OCI-M2 (cell line): Measurements from ENCODE around the gene ARL4D.
"Not testable (repeated sequence)": the region's sequence is repeated elsewhere in the genome, so short reads cannot be mapped to it uniquely, and the experiment has no call there.

Source experiments
- DNase-seq: peaks from one replicate; lab custom pipeline; 2025; ENCODE audit not compliant: unreplicated experiment; lab: John Stamatoyannopoulos, UW

Gene ARL4D

GRCh38 chr17:43393944-43394482, 4.8 kb upstream of the ARL4D start:
- no peak for DNase-seq

DNA sequence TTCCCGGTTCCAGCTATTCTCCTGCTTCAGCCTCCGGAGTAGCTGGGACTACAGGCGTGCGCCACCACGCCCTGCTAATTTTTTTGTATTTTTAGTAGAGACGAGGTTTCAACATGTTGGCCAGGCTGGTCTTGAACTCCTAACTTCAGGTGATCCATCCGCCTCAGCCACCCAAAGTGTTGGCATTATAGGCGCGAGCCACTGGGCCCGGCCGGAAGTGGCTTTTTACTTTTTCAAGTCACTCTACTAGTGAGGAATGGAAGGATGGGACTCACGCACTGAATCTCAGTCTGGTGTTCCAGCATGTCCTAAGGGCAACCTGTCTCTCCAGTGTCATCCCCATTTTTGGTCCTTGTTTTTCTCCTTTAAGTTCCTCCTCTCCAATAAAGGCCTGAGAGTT, 4.1 kb upstream of the ARL4D start:
- DNase-seq, result not testable (repeated sequence)

DNA sequence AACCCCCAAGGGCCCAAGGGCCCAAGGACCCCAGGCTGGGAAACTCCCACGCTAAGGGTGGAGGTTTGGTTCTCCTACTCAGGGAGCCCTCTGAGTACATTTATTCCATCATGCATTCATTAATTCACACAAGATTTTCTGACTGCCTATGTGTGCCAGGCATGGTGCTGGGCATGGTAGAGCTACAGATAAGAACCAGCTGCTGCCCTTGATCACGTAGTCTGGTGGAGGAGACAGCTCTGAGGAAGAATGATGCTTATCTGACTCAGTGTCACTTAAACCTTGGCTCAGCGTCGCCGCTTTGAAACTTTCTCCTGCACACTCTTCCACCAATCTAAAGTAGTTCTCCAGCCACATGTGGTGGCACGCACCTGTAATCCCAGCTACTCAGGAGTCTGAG, 3.6 kb upstream of the ARL4D start:
- DNase-seq, result no peak

DNA sequence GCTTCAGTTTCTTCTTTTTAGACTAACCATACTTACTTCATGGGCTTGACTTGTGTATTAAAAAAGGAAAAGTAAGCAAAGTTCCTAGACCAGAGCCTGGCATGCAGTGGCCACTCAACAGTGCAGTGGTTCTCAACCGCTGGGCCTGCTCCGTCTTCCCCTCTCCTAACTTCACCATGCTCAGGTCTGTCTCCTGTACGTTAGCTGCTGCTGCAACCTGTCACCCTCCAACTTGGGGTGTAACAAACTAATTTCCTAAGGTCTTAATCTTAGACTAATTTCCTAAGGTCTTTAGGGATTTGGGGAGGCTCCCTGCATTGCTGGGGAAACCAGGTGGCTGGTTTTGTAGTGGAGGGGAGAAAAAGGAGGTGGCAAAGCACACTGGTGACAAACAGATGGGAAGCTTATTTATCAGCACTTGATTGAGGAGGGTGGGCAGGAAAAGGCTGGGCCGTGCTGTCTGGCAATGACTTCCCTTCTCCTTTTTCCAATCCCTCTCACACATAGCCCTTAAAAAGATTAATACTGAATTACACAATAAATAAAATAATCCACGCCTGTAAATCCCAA, 2.2 kb upstream of the ARL4D start:
- DNase-seq, result no peak

GRCh38 chr17:43399839-43400328, 1.1 kb downstream of the ARL4D start:
- DNase-seq, result no peak

DNA sequence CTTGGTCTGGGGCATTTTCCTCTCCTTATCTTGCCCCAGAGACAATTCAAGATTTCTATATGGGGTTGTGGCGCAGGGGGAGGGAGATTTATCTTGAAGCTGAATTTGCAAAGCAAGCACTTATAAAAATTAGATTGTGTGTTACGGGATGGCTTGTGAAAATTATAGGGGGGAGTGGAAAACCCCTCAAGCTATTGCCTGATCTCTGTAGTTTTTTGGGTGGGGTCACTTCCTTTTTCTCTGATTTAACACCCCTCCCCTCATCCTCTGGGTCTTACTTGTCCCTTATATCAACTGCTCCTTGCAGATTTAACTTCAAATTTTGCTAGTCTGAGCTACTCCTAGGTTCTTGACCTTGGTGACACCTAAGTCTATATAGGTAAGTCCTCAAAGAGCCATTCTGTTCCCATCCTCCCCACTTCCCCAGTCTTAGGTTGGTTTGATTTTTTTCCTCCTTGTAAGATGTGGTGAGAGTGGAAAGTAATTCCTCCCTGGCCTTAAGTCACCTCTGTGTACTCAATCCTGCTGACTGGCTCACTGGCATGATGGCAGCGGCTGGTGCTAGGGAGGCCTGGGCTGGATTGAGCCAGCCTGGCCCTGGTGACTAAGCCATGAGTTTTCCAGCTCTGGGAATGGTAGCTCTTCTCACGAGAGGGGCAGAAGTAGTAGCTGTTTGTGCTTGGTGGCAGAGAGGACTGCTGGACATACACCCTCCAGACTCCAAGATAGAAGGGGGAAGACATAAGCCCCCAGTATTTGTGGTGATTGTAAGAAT, 2.3 kb downstream of the ARL4D start:
- DNase-seq, result no peak

DNA sequence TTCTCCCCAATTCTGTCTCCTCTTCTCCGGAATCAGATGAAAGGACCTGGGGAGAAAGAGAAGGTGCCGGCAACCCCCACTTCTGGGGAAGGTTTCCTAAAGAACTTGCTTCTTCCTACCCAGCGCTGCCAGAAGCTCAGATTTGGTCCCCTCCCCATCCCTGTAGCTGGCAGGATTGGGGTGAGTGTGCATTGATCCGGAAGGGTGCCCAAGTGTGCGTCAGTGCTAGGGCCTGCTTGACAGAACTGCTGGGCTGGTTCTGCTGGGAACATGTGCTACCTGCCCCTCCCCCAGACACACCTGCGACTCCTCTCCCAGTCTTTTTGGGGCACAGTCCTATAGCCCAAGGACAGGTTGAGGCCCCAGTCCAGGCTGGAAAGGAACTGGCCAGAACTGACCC, 3.3 kb downstream of the ARL4D start:
- no peak for DNase-seq

GRCh38 chr17:43402567-43402966, 3.8 kb downstream of the ARL4D start:
- DNase-seq, result no peak

GRCh38 chr17:43403846-43404245, 5.1 kb downstream of the ARL4D start:
- DNase-seq, result no peak

DNA sequence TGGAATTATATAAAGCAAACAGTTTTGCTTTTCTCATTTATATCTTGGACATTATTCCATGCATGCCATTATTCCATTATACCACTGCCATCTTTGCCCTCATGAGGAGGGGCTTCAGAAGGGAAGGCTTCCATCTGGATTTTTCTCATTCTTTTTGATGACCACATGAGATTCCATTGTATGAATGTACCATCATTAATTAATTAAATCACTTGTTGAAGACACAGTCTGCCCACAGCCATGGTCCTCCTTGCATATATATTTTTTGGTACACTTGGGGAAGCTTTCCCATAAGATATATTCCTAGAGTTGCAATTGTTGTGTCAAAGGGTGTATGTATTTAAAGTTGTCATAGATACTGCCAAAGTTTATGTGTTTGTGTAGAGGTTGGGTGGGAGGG, 7.1 kb downstream of the ARL4D start:
- DNase-seq, result no peak

DNA sequence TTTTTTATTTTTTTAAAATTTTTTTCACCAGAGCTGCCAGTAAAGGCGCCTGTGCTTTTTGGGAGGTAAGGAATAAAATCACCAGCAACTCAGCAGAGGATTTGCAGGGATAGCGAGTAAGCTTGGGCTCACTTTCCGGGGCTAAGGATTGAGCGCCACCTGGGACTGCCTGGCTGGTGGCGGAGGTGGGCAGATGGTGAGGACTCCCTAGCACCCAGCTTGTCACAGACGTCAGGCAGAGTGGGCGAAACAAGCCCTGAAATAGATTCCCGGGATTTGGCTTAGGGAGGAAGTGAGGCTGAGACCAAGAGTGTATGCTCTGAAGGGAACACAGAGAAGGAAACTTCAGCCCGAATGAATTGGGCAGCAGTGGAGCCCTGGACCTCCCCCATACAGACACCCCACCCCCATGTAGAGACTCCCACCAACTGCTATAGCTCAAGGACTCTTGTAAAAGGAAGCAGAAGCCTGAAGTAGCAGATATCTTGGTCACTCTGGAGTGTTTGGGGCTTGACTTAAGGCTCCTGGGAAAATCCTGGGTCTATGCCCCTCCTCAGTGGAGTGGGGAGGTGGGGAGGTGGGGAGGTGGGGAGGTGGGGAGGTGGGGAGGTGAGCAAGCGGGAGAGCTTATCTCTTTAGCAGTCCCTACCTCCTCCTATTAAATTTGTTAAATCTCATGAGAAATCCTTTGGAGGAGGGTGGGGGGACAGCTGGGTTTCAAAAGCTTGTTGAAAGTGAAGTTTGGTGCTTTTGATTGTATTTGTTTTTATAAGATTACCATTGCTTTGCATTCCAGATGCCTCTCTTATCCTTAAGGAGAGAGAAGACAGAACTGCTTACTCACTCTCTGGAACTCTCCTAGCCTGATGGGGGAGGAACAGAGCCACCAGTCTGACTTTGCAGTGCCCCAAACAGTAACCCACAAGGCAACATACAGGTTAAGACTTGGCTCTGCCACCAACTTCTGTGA, 8.2 kb downstream of the ARL4D start:
- no peak for DNase-seq

GRCh38 chr17:43409131-43409530, 10.3 kb downstream of the ARL4D start:
- DNase-seq, result no peak

DNA sequence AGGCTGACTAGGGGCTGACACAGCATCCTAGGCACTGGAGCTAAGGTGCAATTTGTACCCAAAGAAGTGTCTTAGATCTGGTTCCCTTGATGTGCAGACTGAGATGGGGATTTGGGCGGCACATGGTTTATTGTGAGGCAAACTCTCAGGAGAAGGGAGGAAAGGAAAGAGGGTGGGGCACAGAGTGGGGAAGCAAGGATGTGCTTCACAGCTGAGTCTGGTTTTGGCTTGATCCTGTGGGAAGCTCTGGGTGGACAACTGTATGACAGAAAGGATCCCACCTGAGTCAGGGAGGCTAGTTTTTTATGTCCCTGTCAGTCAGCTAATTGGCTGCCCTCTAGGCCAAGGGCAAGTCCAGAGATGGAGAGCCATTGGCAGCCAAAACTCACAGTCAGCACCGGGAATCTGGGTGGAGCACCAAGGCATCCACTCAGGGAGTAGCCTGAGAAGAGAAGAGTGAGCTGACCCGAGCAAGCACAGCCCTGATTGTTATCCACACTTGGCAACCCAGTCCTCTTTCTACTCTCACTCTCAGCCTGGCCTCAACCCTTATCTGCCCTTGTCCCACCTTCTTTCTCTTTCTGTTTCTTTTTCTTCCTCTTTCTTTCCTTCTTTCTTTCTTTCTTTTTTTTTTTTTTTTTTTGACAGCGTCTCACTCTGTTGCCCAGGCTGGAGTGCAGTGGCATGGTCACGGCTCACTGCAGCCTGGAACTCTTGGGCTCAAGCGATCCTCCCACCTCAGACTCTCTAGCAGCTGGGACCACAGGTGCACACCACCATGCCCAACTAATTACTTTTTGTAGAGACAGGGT, 12.0 kb downstream of the ARL4D start:
- no peak for DNase-seq

GRCh38 chr17:43411369-43411677, 12.5 kb downstream of the ARL4D start:
- DNase-seq, result no peak

DNA sequence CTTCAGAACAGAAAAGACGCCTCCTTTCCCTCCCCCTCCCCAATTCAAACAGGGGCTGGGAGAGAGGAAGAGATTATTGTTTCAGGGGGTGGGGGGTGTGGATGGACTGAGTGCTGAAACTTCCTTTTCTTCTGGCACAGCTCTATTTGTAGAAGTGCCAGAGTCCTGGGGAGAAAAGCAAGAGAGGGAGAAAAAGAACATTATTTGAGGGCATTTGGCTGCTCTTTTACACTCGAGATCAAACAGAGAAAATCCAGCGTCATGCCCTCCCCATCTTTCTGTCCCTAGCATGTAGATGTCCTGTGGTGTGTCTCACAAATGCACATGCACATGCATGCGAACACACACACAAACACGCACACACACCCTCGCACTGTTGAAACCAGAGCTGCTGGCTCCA, 13.0 kb downstream of the ARL4D start:
- DNase-seq, result no peak

- DNase-seq, result no peak
Observed at GRCh38 chr17:43412166-43412565, 13.4 kb downstream of the ARL4D start.

- no peak for DNase-seq
Observed at GRCh38 chr17:43416998-43417890, 18.5 kb downstream of the ARL4D start.

- DNase-seq, result no peak
Observed at GRCh38 chr17:43418441-43419374, 19.9 kb downstream of the ARL4D start.
